GM19324 (cell line): ENCODE results near the gene SOX6.

Experiments
- ATAC-seq: cut with Tn5 transposase; IDR thresholded peaks from one replicate; pipeline ENCODE4 v1.9.1; 2021; ENCODE audit warnings: mild to moderate bottlenecking, moderate library complexity; ENCODE audit not compliant: unreplicated experiment, low FRiP score

The SOX6 gene

GRCh38 chr11:16322190-16322589 lies 34.2 kb downstream of the SOX6 start:
- no peak for ATAC-seq

GRCh38 chr11:16321148-16321547 lies 35.2 kb downstream of the SOX6 start:
- ATAC-seq = no peak

- no peak for ATAC-seq
Measured at GRCh38 chr11:16318320-16318719, 38.0 kb downstream of the SOX6 start.

GRCh38 chr11:16317712-16318111 lies 38.6 kb downstream of the SOX6 start:
- ATAC-seq = no peak

- ATAC-seq = no peak
Measured at GRCh38 chr11:16313846-16314245, 42.5 kb downstream of the SOX6 start.

GRCh38 chr11:16312233-16312765 lies 44.0 kb downstream of the SOX6 start:
- no peak for ATAC-seq

- ATAC-seq = no peak
Measured at GRCh38 chr11:16311831-16312230, 44.5 kb downstream of the SOX6 start.

- no peak for ATAC-seq
Measured at GRCh38 chr11:16310943-16311342, 45.4 kb downstream of the SOX6 start.

GRCh38 chr11:16309226-16309625 lies 47.1 kb downstream of the SOX6 start:
- ATAC-seq = no peak

GRCh38 chr11:16301462-16301861 lies 54.9 kb downstream of the SOX6 start:
- no peak for ATAC-seq

- no peak for ATAC-seq
Measured at GRCh38 chr11:16299884-16300782, 56.2 kb downstream of the SOX6 start.

GRCh38 chr11:16299390-16299789 lies 57.0 kb downstream of the SOX6 start:
- no peak for ATAC-seq

GRCh38 chr11:16297332-16297731 lies 59.0 kb downstream of the SOX6 start:
- no peak for ATAC-seq

- ATAC-seq = no peak
Measured at GRCh38 chr11:16296273-16296672, 60.1 kb downstream of the SOX6 start.

- no peak for ATAC-seq
Measured at GRCh38 chr11:16295592-16295991, 60.8 kb downstream of the SOX6 start.

- no peak for ATAC-seq
Measured at GRCh38 chr11:16293204-16293681, 63.1 kb downstream of the SOX6 start.

- ATAC-seq = no peak
Measured at GRCh38 chr11:16292167-16292859, 64.0 kb downstream of the SOX6 start.

- ATAC-seq = no peak
Measured at GRCh38 chr11:16291729-16292128, 64.6 kb downstream of the SOX6 start.

- no peak for ATAC-seq
Measured at GRCh38 chr11:16289541-16289940, 66.8 kb downstream of the SOX6 start.

- ATAC-seq = no peak
Measured at GRCh38 chr11:16287630-16288280, 68.6 kb downstream of the SOX6 start.

GRCh38 chr11:16286095-16286494 lies 70.3 kb downstream of the SOX6 start:
- ATAC-seq = no peak
